IMR-90 (cell line): ENCODE data around the gene HMCN1. TPM values are rescaled to one million over a fixed set of nuclear protein-coding genes. Genes with fewer than 3 reads are reported as not detected.

Experiments
- ATAC-seq: fragments of 200-7000 bp; cut with Tn5 transposase; 2 replicates; pipeline ENCODE4 v1.9.1; 2020; ENCODE audit warnings: low read depth, mild to moderate bottlenecking, moderate library complexity
- BruUV-seq: library from RNA; stranded (reverse); fragments of 400-500 nt; replicated peaks from 2 replicates; lab custom pipeline; 2021; lab: Mats Ljungman, UMichigan
- CTCF ChIA-PET: fragments of 300-600 bp; formaldehyde crosslinking; extraction: SDS; loops from one replicate; lab custom pipeline; 2021; ENCODE audit warnings: antibody characterized with exemption; lab: Yijun Ruan, JAX
- POLR2A ChIA-PET: fragments of 300-600 bp; sonication (Branson Sonifier 250); formaldehyde crosslinking; loops from one replicate; lab custom pipeline; 2022; ENCODE audit warnings: antibody characterized with exemption; ENCODE audit not compliant: unreplicated experiment; lab: Charles Lee
- DNase-seq: peaks from one replicate; pipeline ENCODE4 v3.0.0; 2013
- H2AFZ ChIP-seq: replicated peaks from 2 replicates; pipeline ENCODE3; 2013; ENCODE audit warnings: low read length, mild to moderate bottlenecking; ENCODE audit not compliant: poor library complexity
- H2AK5ac ChIP-seq: 2 replicates; pipeline ENCODE4 v1.6.1; 2013; ENCODE audit warnings: low read depth, low read length, inconsistent platforms
- H2AK9ac ChIP-seq: replicated peaks from 2 replicates; pipeline ENCODE3; 2013; ENCODE audit warnings: mild to moderate bottlenecking, low read depth, low read length, moderate library complexity; ENCODE audit not compliant: poor library complexity
- H2BK120ac ChIP-seq: 2 replicates; pipeline ENCODE4 v1.6.1; 2013; ENCODE audit warnings: low read depth, low read length, inconsistent platforms
- H2BK15ac ChIP-seq: 3 replicates; pipeline ENCODE4 v1.6.1; 2013; ENCODE audit warnings: low read depth, low read length, inconsistent platforms
- H2BK20ac ChIP-seq: 2 replicates; pipeline ENCODE4 v1.6.1; 2013; ENCODE audit warnings: low read depth, mild to moderate bottlenecking, inconsistent platforms, low read length, moderate library complexity
- H2BK5ac ChIP-seq: 2 replicates; pipeline ENCODE4 v1.6.1; 2013; ENCODE audit warnings: mild to moderate bottlenecking, low read depth, low read length, inconsistent platforms; ENCODE audit not compliant: poor library complexity, severe bottlenecking
- H3K14ac ChIP-seq: replicated peaks from 2 replicates; pipeline ENCODE4 v1.6.1; 2013; ENCODE audit warnings: low read depth, low read length, inconsistent platforms
- H3K18ac ChIP-seq: 2 replicates; pipeline ENCODE4 v1.6.1; 2013; ENCODE audit warnings: low read depth, low read length, control low read depth
- H3K23ac ChIP-seq: 2 replicates; pipeline ENCODE4 v1.6.1; 2013; ENCODE audit warnings: low read depth, low read length, inconsistent platforms
- H3K27ac ChIP-seq: 2 replicates; pipeline ENCODE4 v1.5.1; 2013; ENCODE audit warnings: mild to moderate bottlenecking, control low read depth, low read length; ENCODE audit not compliant: insufficient read depth
- H3K27me3 ChIP-seq: 2 replicates; pipeline ENCODE4 v1.6.1; 2013; ENCODE audit warnings: low read length; ENCODE audit not compliant: control insufficient read depth, insufficient read depth
- H3K36me3 ChIP-seq: 2 replicates; pipeline ENCODE4 v1.6.1; 2013; ENCODE audit warnings: low read length, mixed read lengths; ENCODE audit not compliant: control insufficient read depth, insufficient read depth
- H3K4ac ChIP-seq: 2 replicates; pipeline ENCODE4 v1.6.1; 2013; ENCODE audit warnings: low read depth, low read length, inconsistent platforms
- H3K4me1 ChIP-seq: 2 replicates; pipeline ENCODE4 v1.6.1; 2013; ENCODE audit warnings: low read length, mixed read lengths; ENCODE audit not compliant: control insufficient read depth, insufficient read depth
- H3K4me2 ChIP-seq: 2 replicates; pipeline ENCODE4 v1.6.1; 2013; ENCODE audit warnings: low read depth, mild to moderate bottlenecking, control low read depth, low read length, moderate library complexity
- H3K4me3 ChIP-seq: 2 replicates; pipeline ENCODE4 v1.5.1; 2013; ENCODE audit warnings: low read depth, mild to moderate bottlenecking, control low read depth, low read length, moderate library complexity; ENCODE audit not compliant: insufficient read depth
- H3K56ac ChIP-seq: 2 replicates; pipeline ENCODE4 v1.6.1; 2013; ENCODE audit warnings: low read length, inconsistent platforms; ENCODE audit not compliant: insufficient read depth; ENCODE audit errors: extremely low read depth
- H3K79me1 ChIP-seq, 2 experiments: 2 replicates each; pipeline ENCODE4 v1.6.1; 2013; ENCODE audit warnings: low read length in 2 of 2, inconsistent platforms in 1 of 2, low read depth in 1 of 2
- H3K9ac ChIP-seq: 2 replicates; pipeline ENCODE4 v1.6.1; 2013; ENCODE audit warnings: low read depth, low read length, control low read depth
- H3K9me1 ChIP-seq: 2 replicates; pipeline ENCODE4 v1.6.1; 2013; ENCODE audit warnings: low read length, inconsistent platforms; ENCODE audit not compliant: insufficient read depth
- H3K9me3 ChIP-seq: 2 replicates; pipeline ENCODE4 v1.6.1; 2013; ENCODE audit warnings: low read length; ENCODE audit not compliant: control insufficient read depth, insufficient read depth
- H4K20me1 ChIP-seq: 2 replicates; pipeline ENCODE4 v1.6.1; 2013; ENCODE audit warnings: low read length, inconsistent platforms; ENCODE audit not compliant: insufficient read depth
- H4K5ac ChIP-seq: 2 replicates; pipeline ENCODE4 v1.6.1; 2013; ENCODE audit warnings: mild to moderate bottlenecking, low read depth, low read length, control low read depth
- H4K8ac ChIP-seq, 2 experiments: 2 replicates each; pipeline ENCODE4 v1.6.1; 2013; ENCODE audit warnings: low read depth in 2 of 2, low read length in 2 of 2, control low read depth in 1 of 2, inconsistent platforms in 1 of 2
- H4K91ac ChIP-seq: 2 replicates; pipeline ENCODE4 v1.6.1; 2013; ENCODE audit warnings: low read depth, low read length, inconsistent platforms; ENCODE audit not compliant: insufficient read depth
- BHLHE40 ChIP-seq: fragments of 150-350 bp; IDR thresholded peaks from 2 replicates; pipeline ENCODE4 v1.6.1; 2016; ENCODE audit warnings: mild to moderate bottlenecking, low read depth, low read length
- CEBPB ChIP-seq: IDR thresholded peaks from 2 replicates; pipeline ENCODE4 v1.6.1; 2012; ENCODE audit warnings: low read depth, low read length, improper control_type of control experiment
- FOS ChIP-seq: fragments of 150-350 bp; IDR thresholded peaks from 2 replicates; pipeline ENCODE4 v1.6.1; 2016; ENCODE audit warnings: low read depth, low read length
- MAFK ChIP-seq: IDR thresholded peaks from 2 replicates; pipeline ENCODE4 v1.6.1; 2012; ENCODE audit warnings: low read depth, low read length, improper control_type of control experiment
- POLR2A ChIP-seq: IDR thresholded peaks from 2 replicates; pipeline ENCODE4 v1.6.1; 2012; ENCODE audit warnings: mild to moderate bottlenecking, low read depth, low read length
- RCOR1 ChIP-seq: IDR thresholded peaks from 2 replicates; pipeline ENCODE4 v1.6.1; 2012; ENCODE audit warnings: mild to moderate bottlenecking, low read length, improper control_type of control experiment; ENCODE audit not compliant: insufficient replicate concordance
- SMC3 ChIP-seq: fragments of 150-350 bp; IDR thresholded peaks from 2 replicates; pipeline ENCODE4 v1.6.1; 2016; ENCODE audit warnings: low read depth, mild to moderate bottlenecking, antibody characterized with exemption, low read length, moderate library complexity
- WGBS, 2 experiments: methylation state at CpG; one replicate each; pipeline versions ENCODE4 v1.1.5 to v1.1.7; 2013; ENCODE audit warnings: missing lambda C conversion rate in 2 of 2; ENCODE audit not compliant: insufficient read length in 1 of 2; ENCODE audit errors: extremely low coverage in 2 of 2; 5-methylcytosine and 5-hydroxymethylcytosine counted together
- dilution Hi-C: fragments of 300-500 bp; cut with HindIII; formaldehyde crosslinking; loops from one replicate; pipeline ENCODE4 v1.14.3; 2018; ENCODE audit warnings: low sequenced_read_pairs; ENCODE audit not compliant: unreplicated experiment
- in situ Hi-C: fragments of 300-500 bp; cut with MboI; formaldehyde crosslinking; loops from 3 replicates; pipeline ENCODE4 v1.14.3; 2019; ENCODE audit warnings: low sequenced_read_pairs, inconsistent platforms, mixed read lengths
- intact Hi-C: fragments of 100-400 bp; cut with micrococcal nuclease; formaldehyde crosslinking; loops from 2 replicates; pipeline ENCODE4 v1.10.0; 2022
- polyA plus RNA-seq, 3 experiments: library from polyadenylated mRNA; depleted of rRNA; stranded (reverse); fragments of >200 nt; gene quantifications; 2 replicates each; pipeline ENCODE4 v1.2.3, GENCODE V29; 2012; ENCODE audit warnings: low replicate concordance in 1 of 3
- total RNA-seq: library from RNA; depleted of rRNA; stranded (reverse); fragments of >200 nt; gene quantifications from 2 replicates; pipeline ENCODE4 v1.2.3, GENCODE V29; 2012
- TF ChIP-seq, protein P1 (sequence below): fragments of 150-350 bp; IDR thresholded peaks from 2 replicates; pipeline ENCODE4 v1.6.1; 2016; ENCODE audit warnings: low read depth, mild to moderate bottlenecking, low read length, moderate library complexity, borderline replicate concordance
- TF ChIP-seq, protein P2 (sequence below): conservative IDR thresholded peaks from 2 replicates; pipeline ENCODE4 v1.5.1; 2012; ENCODE audit warnings: mild to moderate bottlenecking, low read depth, low read length, improper control_type of control experiment

The HMCN1 gene
- total and polyA plus RNA-seq, 2 of the 4 experiments (the other 2 are of a cell fraction): 6.1 to 11.7 TPM

DNA sequence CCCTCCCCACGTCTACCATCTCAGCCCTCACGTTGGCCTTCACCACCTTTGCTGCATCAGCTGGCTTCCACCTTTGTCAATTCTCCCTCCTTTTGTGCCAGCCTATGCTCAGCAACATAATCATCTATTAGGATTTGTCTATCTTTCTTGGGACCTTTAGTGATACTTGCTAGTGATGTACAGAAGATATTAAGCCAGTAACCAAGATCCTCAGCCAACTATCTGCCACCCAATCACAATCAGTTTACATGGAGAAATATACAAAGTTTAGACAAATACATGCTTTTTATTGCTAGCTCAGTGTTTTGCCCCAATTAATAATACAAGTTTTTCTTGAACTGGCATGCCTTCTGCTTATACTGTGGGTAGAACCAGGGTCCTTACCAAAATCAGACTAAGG, 468.6 kb downstream of the HMCN1 start:
- POLR2A ChIA-PET: no interaction called here
- no peak overlapping the region for H3K27ac ChIP-seq

More for the DNA sequence above, 468.6 kb downstream of the HMCN1 start:
- no peak overlapping the region for H3K14ac ChIP-seq
- H3K23ac ChIP-seq: no peak overlapping the region
- in situ Hi-C loops: loop anchor here (10.0 kb wide), 1 partner anchor 478 kb away; no protein-coding TSS in a partner anchor
- no peak overlapping the region for H4K91ac ChIP-seq
- ATAC-seq: no peak
- no peak overlapping the region for H3K4ac ChIP-seq
- H3K79me1 ChIP-seq: no peaks in the 10 kb centered on the region
- no peak overlapping the region for H2AK9ac ChIP-seq
- 40% methylated on average over 1 of the region's 2 CpGs; no CpG with 5 or more reads in 1 of the 2 experiments for WGBS, 2 experiments
- H3K4me2 ChIP-seq: no peak overlapping the region
- BruUV-seq: no TSS peak
- no peak overlapping the region for H3K56ac ChIP-seq
- no peak overlapping the region for H2AK5ac ChIP-seq
- peaks cover 5% of the 10 kb centered on the region; the same call in 1 of the 2 replicates for H3K4me1 ChIP-seq
- no peaks in the 10 kb centered on the region for H3K27me3 ChIP-seq
- no peaks in the 10 kb centered on the region for H4K20me1 ChIP-seq
- H4K8ac ChIP-seq: no peak overlapping the region
- no peak overlapping the region for H2BK20ac ChIP-seq
- H3K4me3 ChIP-seq: no peak overlapping the region
- H2AFZ ChIP-seq: no peak overlapping the region
- CTCF ChIA-PET: interaction anchor here (1.3 kb wide), 1 partner anchor 9 kb away, joined by 3 read pairs; no protein-coding TSS in a partner anchor
- H3K9me1 ChIP-seq: peaks cover 2% of the 10 kb centered on the region; the same call in 1 of the 2 replicates
- no peak overlapping the region for H2BK5ac ChIP-seq
- no peaks in the 10 kb centered on the region for H3K36me3 ChIP-seq
- dilution Hi-C loops: no loop called here
- TF ChIP-seq, protein P1, sequence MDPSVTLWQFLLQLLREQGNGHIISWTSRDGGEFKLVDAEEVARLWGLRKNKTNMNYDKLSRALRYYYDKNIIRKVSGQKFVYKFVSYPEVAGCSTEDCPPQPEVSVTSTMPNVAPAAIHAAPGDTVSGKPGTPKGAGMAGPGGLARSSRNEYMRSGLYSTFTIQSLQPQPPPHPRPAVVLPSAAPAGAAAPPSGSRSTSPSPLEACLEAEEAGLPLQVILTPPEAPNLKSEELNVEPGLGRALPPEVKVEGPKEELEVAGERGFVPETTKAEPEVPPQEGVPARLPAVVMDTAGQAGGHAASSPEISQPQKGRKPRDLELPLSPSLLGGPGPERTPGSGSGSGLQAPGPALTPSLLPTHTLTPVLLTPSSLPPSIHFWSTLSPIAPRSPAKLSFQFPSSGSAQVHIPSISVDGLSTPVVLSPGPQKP: no peak
- TF ChIP-seq SMC3 (no peak), POLR2A (no peak), FOS (no peak), MAFK (no peak), CEBPB (no peak), BHLHE40 (no peak), RCOR1 (no peak)
- TF ChIP-seq, protein P2, sequence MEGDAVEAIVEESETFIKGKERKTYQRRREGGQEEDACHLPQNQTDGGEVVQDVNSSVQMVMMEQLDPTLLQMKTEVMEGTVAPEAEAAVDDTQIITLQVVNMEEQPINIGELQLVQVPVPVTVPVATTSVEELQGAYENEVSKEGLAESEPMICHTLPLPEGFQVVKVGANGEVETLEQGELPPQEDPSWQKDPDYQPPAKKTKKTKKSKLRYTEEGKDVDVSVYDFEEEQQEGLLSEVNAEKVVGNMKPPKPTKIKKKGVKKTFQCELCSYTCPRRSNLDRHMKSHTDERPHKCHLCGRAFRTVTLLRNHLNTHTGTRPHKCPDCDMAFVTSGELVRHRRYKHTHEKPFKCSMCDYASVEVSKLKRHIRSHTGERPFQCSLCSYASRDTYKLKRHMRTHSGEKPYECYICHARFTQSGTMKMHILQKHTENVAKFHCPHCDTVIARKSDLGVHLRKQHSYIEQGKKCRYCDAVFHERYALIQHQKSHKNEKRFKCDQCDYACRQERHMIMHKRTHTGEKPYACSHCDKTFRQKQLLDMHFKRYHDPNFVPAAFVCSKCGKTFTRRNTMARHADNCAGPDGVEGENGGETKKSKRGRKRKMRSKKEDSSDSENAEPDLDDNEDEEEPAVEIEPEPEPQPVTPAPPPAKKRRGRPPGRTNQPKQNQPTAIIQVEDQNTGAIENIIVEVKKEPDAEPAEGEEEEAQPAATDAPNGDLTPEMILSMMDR: no peak
- no peaks in the 10 kb centered on the region for H3K9me3 ChIP-seq
- intact Hi-C loops: no loop called here
- no peak overlapping the region for H2BK120ac ChIP-seq
- H2BK15ac ChIP-seq: 0 out of 3 replicates have a peak overlapping the region, but pooled peaks have one; percentile 41
- no peak overlapping the region for H3K18ac ChIP-seq
- no peak for DNase-seq
- H4K5ac ChIP-seq: no peak overlapping the region
- no peak overlapping the region for H3K9ac ChIP-seq
